Myocyte (in vitro differentiated cells): ENCODE results near the gene TMEM198. TPM values are rescaled to one million over a fixed set of nuclear protein-coding genes. Genes with fewer than 3 reads are reported as not detected.

Source experiments
- DNase-seq: peaks from one replicate; pipeline ENCODE4 v3.0.0-alpha.2; 2012; ENCODE audit warnings: low read depth
- total RNA-seq: library from RNA; depleted of rRNA; stranded (reverse); fragments of >200 nt; gene quantifications from 2 replicates; pipeline ENCODE4 v1.2.3, GENCODE V29; 2014

Gene TMEM198
- total RNA-seq, 1 donor from 2014 or later = 9.0 TPM

DNA sequence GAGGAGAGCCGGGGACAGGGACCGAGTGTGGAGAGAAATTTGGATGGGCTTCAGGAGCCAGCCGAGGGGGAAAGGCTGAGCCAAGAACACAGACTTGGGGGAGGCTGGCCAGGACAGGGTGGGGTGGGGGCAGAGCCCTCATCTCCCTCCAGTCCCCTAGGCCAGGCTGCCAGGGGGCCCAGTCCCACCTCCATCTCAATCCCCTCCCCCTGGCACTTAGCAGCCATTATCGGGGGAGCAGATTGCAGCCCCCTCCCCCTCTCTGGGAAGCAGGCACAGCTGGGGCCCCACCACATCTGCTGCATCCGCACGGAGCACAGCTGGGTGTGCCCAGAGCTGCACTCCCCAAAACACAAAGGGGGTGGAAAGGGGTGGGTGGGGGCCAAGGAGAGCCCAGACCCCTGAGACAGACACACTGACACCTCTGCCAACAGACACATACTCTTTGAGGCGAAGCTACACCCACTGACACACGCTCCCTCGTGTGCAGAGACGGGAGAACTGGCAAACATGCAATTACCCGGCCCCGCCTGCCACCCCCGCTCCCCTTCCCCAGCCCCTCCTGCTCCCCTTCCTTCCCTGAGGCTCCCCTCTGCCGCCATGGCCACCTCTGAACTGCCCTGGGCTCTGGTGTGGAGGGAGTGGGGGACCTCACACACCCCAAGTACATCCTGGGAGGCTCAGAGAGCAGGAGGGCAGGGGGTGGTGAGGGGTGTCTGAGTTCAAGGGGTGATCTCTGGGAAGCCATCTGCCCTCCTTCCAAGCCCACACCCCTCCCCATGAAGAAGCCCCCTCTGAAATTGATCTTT, 34.7 kb upstream of the TMEM198 start:
- no peak for DNase-seq

DNA sequence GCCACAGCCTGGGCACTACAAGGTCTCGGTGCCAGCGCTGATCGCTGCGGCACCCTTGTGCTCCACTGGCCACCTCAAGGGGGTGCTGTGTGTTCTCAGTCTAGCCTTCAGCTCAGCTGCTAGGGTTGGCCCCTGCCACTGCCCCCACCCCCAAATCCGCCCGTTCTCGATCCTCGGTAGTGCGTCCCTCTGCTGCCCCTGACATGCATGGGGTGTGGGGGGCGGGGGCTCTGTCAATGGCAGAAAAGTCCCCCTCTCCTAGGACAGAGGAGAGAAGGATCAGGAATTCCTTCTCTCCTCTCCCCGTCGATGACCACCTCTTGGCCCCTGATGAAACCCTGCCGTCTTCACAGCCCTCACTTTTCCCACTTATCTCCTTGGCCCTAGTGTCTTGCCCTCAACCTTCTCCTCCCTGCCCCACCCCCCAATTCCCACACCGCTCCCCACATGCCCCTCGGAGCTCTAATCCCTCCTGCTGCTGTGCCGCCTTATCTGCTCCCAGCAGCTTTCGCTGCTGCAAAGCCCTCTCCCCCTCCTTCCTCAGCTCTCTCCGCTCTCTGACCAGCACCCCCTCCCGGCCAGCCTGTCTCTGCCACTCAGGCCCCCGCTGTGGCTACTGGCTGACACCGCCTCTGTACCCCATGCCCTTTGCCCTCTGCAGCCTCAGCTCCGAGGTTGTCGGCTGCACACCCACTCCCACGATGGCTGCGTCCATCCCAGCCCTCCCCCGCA, 33.9 kb upstream of the TMEM198 start:
- peak; percentile 63 for DNase-seq

GRCh38 chr2:219510512-219511135, 33.2 kb upstream of the TMEM198 start:
- DNase-seq = no peak

DNA sequence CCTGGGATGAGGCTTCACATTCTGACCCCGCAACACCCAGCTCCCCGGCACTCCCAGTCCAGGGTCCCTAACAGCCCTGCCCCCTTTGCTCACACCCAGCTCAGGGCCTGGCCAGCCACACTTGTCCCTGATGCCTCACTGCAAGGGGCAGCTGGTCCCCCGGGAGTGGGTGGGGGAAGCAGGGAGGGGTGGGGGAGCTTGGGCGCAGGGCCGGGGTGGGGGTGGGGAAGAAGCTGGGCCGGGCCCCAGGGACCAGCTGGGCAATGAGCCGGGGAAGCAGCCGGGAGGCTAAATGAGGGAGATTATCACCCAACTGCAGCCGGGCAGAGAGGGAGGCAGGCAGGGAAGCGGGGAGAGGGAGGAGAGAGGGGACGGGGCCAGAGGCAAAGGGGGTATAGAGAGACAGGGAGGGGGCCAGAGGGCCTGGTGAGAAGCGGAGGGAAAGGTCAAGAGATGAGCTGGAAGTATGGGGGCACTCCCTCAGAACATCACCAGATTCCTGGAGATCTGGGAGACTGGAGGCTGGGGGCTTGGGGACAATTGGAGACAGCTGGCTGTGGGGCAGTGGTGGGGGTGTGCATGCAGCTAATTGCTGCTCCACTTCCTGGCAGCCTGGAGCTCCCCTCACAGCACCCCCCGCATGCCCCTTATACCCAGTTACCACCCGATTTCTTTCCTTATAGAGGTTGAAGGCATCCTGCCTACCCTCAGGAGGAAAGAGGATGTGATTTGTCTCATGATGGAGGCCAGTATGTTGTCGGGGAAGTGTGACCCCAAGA, 32.1 kb upstream of the TMEM198 start:
- no peak for DNase-seq

- peak; percentile 63 for DNase-seq
Measured at GRCh38 chr2:219512524-219513216, 31.2 kb upstream of the TMEM198 start.

DNA sequence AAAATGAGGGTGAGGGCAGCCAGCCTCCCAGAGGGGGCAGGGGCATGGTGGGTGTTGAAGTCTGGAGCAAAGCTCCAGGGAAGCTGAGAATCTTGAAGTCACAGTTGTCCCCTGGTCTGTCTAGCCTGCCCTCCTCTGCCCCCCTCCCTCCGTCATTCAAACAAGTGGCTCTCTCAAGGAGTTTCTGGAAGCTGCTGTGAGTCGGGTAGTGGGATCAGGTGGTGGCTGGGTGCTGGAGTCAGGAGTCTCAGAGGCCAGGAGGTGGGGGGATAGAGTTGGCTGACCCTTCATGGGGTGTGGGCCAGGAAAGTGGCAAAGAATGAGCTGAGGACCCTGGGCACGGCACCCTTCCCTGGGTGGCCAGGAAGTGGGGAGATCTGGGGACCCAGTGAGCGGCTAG, 30.0 kb upstream of the TMEM198 start:
- DNase-seq = no peak

GRCh38 chr2:219514196-219514761, 29.5 kb upstream of the TMEM198 start, which contains the start of gene ASIC4:
TSS of gene ASIC4 (plus strand) at chr2:219514482. CDS start at chr2:219514725, 243 bp downstream.
- peak; percentile 71 for DNase-seq

DNA sequence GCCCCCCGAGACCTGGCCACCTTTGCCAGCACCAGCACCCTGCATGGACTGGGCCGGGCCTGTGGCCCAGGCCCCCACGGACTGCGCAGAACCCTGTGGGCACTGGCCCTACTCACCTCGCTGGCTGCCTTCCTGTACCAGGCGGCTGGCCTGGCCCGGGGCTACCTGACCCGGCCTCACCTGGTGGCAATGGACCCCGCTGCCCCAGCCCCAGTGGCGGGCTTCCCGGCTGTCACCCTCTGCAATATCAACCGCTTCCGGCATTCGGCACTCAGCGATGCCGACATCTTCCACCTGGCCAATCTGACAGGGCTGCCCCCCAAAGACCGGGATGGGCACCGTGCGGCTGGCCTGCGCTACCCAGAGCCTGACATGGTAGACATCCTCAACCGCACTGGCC, 29.0 kb upstream of the TMEM198 start:
- no peak for DNase-seq

- no peak for DNase-seq
Measured at GRCh38 chr2:219515874-219516629, 27.8 kb upstream of the TMEM198 start.

DNA sequence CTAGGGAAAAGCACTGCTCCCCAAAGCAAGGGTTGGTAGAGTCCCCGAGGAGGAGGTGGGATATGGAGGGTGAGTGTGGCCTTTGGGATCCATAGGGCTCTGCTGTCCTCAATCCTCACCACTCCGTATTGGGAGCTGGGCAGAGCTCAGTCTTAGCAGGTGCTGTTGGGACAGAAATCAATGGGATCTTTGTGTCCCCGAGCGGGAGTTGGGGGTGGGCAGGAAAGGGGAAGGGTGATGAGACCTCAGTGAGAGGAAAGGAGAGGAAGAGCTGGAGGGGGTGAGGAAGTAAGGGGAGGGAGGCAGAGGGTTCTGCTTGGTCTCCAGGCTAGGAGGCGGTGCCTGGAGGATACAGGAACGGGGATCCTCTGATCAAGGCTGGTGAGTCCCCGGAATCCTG, 26.9 kb upstream of the TMEM198 start:
- DNase-seq = no peak

- no peak for DNase-seq
Measured at GRCh38 chr2:219517954-219518778, 25.7 kb upstream of the TMEM198 start.

- no peak for DNase-seq
Measured at GRCh38 chr2:219519526-219519916, 24.3 kb upstream of the TMEM198 start.

DNA sequence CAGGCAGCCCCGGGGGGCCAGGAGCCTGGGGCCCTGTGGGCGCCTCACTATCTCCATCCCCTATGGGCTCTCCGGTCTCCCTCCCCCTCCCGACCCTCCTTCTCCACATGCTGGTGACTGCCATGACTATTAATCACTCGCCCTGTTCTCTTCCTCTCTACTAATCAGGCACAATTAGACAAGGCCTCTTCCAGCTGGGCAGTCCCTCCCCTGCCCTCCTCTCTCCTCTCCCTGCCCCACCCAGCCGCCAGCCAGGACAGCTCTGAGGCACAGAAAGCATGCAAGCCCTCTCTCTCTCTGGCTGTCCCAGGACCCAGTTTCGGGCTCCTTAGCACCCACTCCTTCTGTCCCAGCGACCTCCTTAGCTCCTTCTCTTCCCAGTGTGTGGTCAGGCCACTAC, 23.7 kb upstream of the TMEM198 start:
- no peak for DNase-seq

DNA sequence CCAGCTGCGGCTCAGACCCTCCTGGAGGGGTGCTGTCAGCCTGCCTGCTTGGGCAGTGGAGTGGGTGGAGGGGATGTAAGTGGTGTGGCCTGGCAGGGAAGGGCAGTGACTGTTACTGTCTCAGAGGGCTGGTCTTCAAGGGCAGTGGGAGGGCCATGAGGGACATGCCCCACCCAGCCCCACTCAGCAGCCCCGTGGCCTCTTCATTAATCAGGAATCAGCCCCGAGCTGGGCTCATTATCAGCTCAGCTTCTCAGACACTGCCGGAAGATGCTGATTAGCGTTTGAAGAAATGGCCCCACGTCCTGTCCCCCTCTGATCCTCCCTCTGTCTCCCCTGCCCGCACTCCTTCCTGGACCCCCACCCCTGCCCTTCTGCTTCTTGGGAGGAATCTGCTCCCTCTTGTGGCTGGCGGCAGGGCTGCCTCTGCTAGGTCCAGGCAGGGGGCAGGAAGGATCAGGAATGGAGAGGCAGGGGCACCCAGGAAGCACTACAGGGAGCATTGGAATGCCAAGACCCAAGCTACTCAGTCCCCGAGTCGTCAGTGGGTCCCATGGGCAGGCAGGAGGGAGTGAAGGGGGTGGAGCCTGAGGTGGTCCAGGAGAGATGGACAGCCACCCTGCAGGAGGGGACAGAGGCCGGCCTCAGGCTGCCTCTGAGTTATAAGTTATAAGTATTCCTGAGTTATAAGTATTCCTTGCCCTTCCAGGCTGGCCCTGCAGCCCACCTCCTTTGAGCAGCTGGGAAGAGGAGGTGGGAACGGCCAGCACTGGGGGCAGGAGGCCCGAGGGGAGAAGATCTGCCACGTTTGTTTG, 22.6 kb upstream of the TMEM198 start:
- peak; percentile 60 for DNase-seq

GRCh38 chr2:219522111-219523030, 21.5 kb upstream of the TMEM198 start:
- DNase-seq = peak; percentile 31

GRCh38 chr2:219523031-219523671, 20.7 kb upstream of the TMEM198 start:
- no peak for DNase-seq
